OCI-LY1 (cell line): Measurements from ENCODE around the gene PTGFRN.
"Not testable (repeated sequence)": the region's sequence is repeated elsewhere in the genome, so short reads cannot be mapped to it uniquely, and the experiment has no call there.

ENCODE experiments used
- H2AFZ ChIP-seq: fragments of 200-600 bp; sonication (generic), shearing (Covaris generic); 2 replicates; pipeline ENCODE4 v1.6.0; 2014; ENCODE audit warnings: antibody characterized with exemption, mild to moderate bottlenecking, low read length
- H3F3A ChIP-seq: fragments of 200-600 bp; sonication (generic), shearing (Covaris generic); 2 replicates; pipeline ENCODE4 v1.6.0; 2014; ENCODE audit warnings: mild to moderate bottlenecking, antibody characterized with exemption, low read length, moderate library complexity; ENCODE audit not compliant: insufficient read depth
- H3K27ac ChIP-seq: fragments of 200-600 bp; sonication (generic); 2 replicates; pipeline ENCODE4 v1.5.1; 2014; ENCODE audit warnings: low read length, mixed run types, mild to moderate bottlenecking, low read depth; ENCODE audit not compliant: poor library complexity, severe bottlenecking
- H3K27me3 ChIP-seq: fragments of 200-600 bp; sonication (generic); 2 replicates; pipeline ENCODE4 v1.6.0; 2014; ENCODE audit warnings: antibody characterized with exemption, mild to moderate bottlenecking, low read length, moderate library complexity; ENCODE audit not compliant: insufficient read depth
- H3K36me3 ChIP-seq: fragments of 200-600 bp; sonication (generic); 2 replicates; pipeline ENCODE4 v1.6.1; 2014; ENCODE audit warnings: mild to moderate bottlenecking, antibody characterized with exemption, low read length, moderate library complexity, mixed read lengths; ENCODE audit not compliant: insufficient read depth
- H3K4me1 ChIP-seq: fragments of 200-600 bp; sonication (generic); 2 replicates; pipeline ENCODE4 v1.5.1; 2014; ENCODE audit warnings: mild to moderate bottlenecking, low read length, moderate library complexity; ENCODE audit not compliant: insufficient read depth, severe bottlenecking
- H3K4me2 ChIP-seq: fragments of 200-600 bp; sonication (generic), shearing (Covaris generic); 2 replicates; pipeline ENCODE4 v1.6.1; 2014; ENCODE audit warnings: low read length
- H3K4me3 ChIP-seq: fragments of 200-600 bp; sonication (generic); 2 replicates; pipeline ENCODE4 v1.5.1; 2014; ENCODE audit warnings: low read length, low read depth, mild to moderate bottlenecking, mixed read lengths; ENCODE audit not compliant: poor library complexity, severe bottlenecking
- H3K79me2 ChIP-seq: fragments of 200-600 bp; shearing (Covaris generic); 2 replicates; pipeline ENCODE4 v1.6.1; 2016; ENCODE audit warnings: mixed run types, low read length, mixed read lengths; ENCODE audit not compliant: insufficient read depth
- H3K9ac ChIP-seq: fragments of 200-600 bp; sonication (generic), shearing (Covaris generic); 2 replicates; pipeline ENCODE4 v1.6.1; 2014; ENCODE audit warnings: mild to moderate bottlenecking, low read length, mixed read lengths
- H3K9me2 ChIP-seq: fragments of 200-600 bp; sonication (generic), shearing (Covaris generic); 2 replicates; pipeline ENCODE4 v1.6.1; 2014; ENCODE audit warnings: low read depth, mild to moderate bottlenecking, low read length, mixed read lengths
- H3K9me3 ChIP-seq: fragments of 200-600 bp; shearing (Covaris generic); 2 replicates; pipeline ENCODE4 v1.6.1; 2014; ENCODE audit warnings: low read length, mixed read lengths
- H4K20me1 ChIP-seq: fragments of 200-600 bp; sonication (generic), shearing (Covaris generic); 2 replicates; pipeline ENCODE4 v1.6.0; 2016; ENCODE audit warnings: mild to moderate bottlenecking, low read length; ENCODE audit not compliant: insufficient read depth
- EZH2 ChIP-seq: fragments of 200-600 bp; sonication (generic), shearing (Covaris generic); IDR thresholded peaks from 2 replicates; pipeline ENCODE4 v1.8.0; 2017; ENCODE audit warnings: borderline replicate concordance, mixed run types, mild to moderate bottlenecking, antibody characterized with exemption, low read length, moderate library complexity, mixed read lengths
- TF ChIP-seq, protein P1 (sequence below): fragments of 200-600 bp; sonication (generic), shearing (Covaris generic); IDR thresholded peaks from 2 replicates; pipeline ENCODE4 v1.5.1; 2017; ENCODE audit warnings: mild to moderate bottlenecking, antibody characterized with exemption, low read length, moderate library complexity, mixed read lengths

PTGFRN gene

DNA sequence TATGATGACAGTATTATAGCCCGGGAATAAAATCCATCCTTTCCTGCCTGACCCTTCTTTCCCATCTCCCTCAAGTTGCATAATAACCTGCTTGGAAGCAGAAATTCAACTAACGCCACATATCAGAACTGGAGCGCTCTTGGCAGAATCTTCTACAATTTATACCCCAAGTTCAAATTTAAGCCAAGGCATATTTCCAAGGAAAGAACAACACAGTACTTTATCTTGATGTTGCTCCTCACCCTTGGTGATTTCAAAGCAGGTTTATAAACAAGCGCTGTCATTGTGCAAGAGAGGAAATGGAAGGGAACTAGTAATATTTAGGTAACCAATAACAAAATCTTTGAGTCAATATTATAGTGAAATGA is 38.0 kb upstream of the PTGFRN start:
- no peaks in the 10 kb centered on the region for H3F3A ChIP-seq
- no peak overlapping the region for H3K9ac ChIP-seq
- TF ChIP-seq, protein P1, sequence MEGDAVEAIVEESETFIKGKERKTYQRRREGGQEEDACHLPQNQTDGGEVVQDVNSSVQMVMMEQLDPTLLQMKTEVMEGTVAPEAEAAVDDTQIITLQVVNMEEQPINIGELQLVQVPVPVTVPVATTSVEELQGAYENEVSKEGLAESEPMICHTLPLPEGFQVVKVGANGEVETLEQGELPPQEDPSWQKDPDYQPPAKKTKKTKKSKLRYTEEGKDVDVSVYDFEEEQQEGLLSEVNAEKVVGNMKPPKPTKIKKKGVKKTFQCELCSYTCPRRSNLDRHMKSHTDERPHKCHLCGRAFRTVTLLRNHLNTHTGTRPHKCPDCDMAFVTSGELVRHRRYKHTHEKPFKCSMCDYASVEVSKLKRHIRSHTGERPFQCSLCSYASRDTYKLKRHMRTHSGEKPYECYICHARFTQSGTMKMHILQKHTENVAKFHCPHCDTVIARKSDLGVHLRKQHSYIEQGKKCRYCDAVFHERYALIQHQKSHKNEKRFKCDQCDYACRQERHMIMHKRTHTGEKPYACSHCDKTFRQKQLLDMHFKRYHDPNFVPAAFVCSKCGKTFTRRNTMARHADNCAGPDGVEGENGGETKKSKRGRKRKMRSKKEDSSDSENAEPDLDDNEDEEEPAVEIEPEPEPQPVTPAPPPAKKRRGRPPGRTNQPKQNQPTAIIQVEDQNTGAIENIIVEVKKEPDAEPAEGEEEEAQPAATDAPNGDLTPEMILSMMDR, result no peak
- TF ChIP-seq EZH2, result no peak
- H3K27ac ChIP-seq, result no peak overlapping the region
- H3K27me3 ChIP-seq, result no peaks in the 10 kb centered on the region
- no peak overlapping the region for H2AFZ ChIP-seq
- H3K9me3 ChIP-seq, result no peaks in the 10 kb centered on the region
- H3K9me2 ChIP-seq, result no peaks in the 10 kb centered on the region
- H3K79me2 ChIP-seq, result no peaks in the 10 kb centered on the region
- no peaks in the 10 kb centered on the region; the same call in 1 of the 2 replicates for H3K36me3 ChIP-seq
- H3K4me2 ChIP-seq, result no peak overlapping the region
- H3K4me3 ChIP-seq, result no peak overlapping the region
- H4K20me1 ChIP-seq, result no peaks in the 10 kb centered on the region
- no peaks in the 10 kb centered on the region for H3K4me1 ChIP-seq

- H3K4me1 ChIP-seq, result no peaks in the 10 kb centered on the region
- no peaks in the 10 kb centered on the region for H3K9me2 ChIP-seq
- no peaks in the 10 kb centered on the region for H3F3A ChIP-seq
- H3K4me2 ChIP-seq, result no peak overlapping the region
- H4K20me1 ChIP-seq, result no peaks in the 10 kb centered on the region
- H2AFZ ChIP-seq, result no peak overlapping the region
- TF ChIP-seq, protein P1, result no peak
- TF ChIP-seq EZH2, result no peak
- H3K36me3 ChIP-seq, result no peaks in the 10 kb centered on the region
- H3K9me3 ChIP-seq, result no peaks in the 10 kb centered on the region
- H3K9ac ChIP-seq, result no peak overlapping the region
- no peaks in the 10 kb centered on the region for H3K27me3 ChIP-seq
- H3K79me2 ChIP-seq, result no peaks in the 10 kb centered on the region
- H3K27ac ChIP-seq, result no peak overlapping the region
- H3K4me3 ChIP-seq, result no peak overlapping the region
Observed at GRCh38 chr1:116873680-116874271, 35.9 kb upstream of the PTGFRN start.

GRCh38 chr1:116874733-116875249 is 34.9 kb upstream of the PTGFRN start:
- TF ChIP-seq EZH2, result no peak
- H4K20me1 ChIP-seq, result no peaks in the 10 kb centered on the region
- no peak overlapping the region for H3K9ac ChIP-seq
- no peak overlapping the region for H3K4me2 ChIP-seq
- H3K4me1 ChIP-seq, result no peaks in the 10 kb centered on the region
- no peak overlapping the region for H2AFZ ChIP-seq
- H3K9me2 ChIP-seq, result no peaks in the 10 kb centered on the region
- no peaks in the 10 kb centered on the region for H3K36me3 ChIP-seq
- H3F3A ChIP-seq, result no peaks in the 10 kb centered on the region
- no peak overlapping the region for H3K4me3 ChIP-seq
- no peak overlapping the region for H3K27ac ChIP-seq
- no peaks in the 10 kb centered on the region for H3K9me3 ChIP-seq
- no peaks in the 10 kb centered on the region for H3K79me2 ChIP-seq
- H3K27me3 ChIP-seq, result no peaks in the 10 kb centered on the region

DNA sequence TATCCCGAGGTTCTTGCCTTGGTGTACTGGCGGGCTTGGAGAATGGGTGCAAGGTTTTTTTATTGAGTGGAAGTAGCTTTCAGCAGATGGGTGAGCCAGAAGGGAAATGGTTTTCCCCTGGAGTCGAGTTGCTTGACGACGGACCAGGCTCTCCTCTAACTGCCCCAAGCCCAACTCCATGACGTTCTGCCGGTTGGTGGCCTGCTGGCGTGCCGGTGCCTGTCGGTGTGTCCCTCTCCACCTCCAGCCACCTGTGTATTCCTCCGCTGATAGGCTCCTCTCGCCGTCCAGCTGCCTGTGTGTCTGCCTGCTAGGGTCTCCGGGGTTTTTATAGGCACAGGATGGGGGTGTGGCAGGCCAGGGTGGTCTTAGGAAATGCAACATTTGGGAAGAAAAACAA is 34.3 kb upstream of the PTGFRN start:
- H3K9me3 ChIP-seq, result no peaks in the 10 kb centered on the region
- H3K4me2 ChIP-seq, result no peak overlapping the region
- no peaks in the 10 kb centered on the region for H3K79me2 ChIP-seq
- no peak overlapping the region for H2AFZ ChIP-seq
- H3K27me3 ChIP-seq, result no peaks in the 10 kb centered on the region
- no peaks in the 10 kb centered on the region for H3K36me3 ChIP-seq
- H4K20me1 ChIP-seq, result no peaks in the 10 kb centered on the region
- no peak overlapping the region for H3K27ac ChIP-seq
- H3K4me3 ChIP-seq, result no peak overlapping the region
- H3K9me2 ChIP-seq, result no peaks in the 10 kb centered on the region
- TF ChIP-seq EZH2, result no peak
- TF ChIP-seq, protein P1, result no peak
- H3F3A ChIP-seq, result no peaks in the 10 kb centered on the region
- H3K9ac ChIP-seq, result no peak overlapping the region
- no peaks in the 10 kb centered on the region for H3K4me1 ChIP-seq

GRCh38 chr1:116875946-116876345 is 33.8 kb upstream of the PTGFRN start:
- H4K20me1 ChIP-seq, H3K4me3 ChIP-seq, H3K36me3 ChIP-seq, H3F3A ChIP-seq, H2AFZ ChIP-seq, H3K9me2 ChIP-seq, H3K27ac ChIP-seq, H3K4me2 ChIP-seq, H3K27me3 ChIP-seq, H3K9ac ChIP-seq, H3K79me2 ChIP-seq, H3K4me1 ChIP-seq, H3K9me3 ChIP-seq: not testable (repeated sequence)
